ENCODE results near the gene GDF15.

GDF15 gene

GRCh38 chr19:18419699-18420460 is 33.9 kb downstream of the GDF15 start:
- no peak for DNase-seq

GRCh38 chr19:18420930-18421329 is 35.0 kb downstream of the GDF15 start:
- DNase-seq, result no peak

DNA sequence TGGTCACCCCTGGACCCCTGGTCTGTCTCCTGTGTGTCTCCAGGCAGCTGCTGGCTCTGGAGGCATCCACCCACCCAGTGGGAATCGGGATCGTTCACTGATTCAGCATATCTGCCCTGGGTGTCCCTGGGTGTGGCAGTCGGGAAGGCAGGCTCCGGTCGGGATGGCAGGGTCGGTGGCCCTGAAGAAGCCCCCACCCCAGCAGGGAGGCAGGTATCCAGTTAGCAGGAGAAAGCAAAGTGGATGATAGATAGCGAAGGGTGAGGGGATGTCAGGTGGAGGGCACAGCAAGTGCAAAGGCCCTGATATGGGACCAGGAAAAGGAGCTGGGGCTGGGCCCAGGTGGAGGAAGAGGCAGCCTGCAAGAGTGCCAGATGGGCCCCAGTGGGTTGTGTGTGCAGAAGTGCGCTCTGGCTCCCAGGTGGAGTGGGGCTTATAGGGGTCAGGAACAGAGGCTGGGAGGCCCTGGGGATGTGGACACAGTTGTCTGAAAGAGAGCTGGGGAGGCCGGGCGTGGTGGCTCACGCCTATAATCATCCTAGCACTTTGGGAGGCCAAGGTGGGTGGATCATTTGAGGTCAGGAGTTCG is 35.5 kb downstream of the GDF15 start:
- DNase-seq, result no peak

- no peak for DNase-seq
Observed at GRCh38 chr19:18422530-18423191, 36.7 kb downstream of the GDF15 start.

- no peak for DNase-seq
Observed at GRCh38 chr19:18423258-18424020, 37.5 kb downstream of the GDF15 start.

DNA sequence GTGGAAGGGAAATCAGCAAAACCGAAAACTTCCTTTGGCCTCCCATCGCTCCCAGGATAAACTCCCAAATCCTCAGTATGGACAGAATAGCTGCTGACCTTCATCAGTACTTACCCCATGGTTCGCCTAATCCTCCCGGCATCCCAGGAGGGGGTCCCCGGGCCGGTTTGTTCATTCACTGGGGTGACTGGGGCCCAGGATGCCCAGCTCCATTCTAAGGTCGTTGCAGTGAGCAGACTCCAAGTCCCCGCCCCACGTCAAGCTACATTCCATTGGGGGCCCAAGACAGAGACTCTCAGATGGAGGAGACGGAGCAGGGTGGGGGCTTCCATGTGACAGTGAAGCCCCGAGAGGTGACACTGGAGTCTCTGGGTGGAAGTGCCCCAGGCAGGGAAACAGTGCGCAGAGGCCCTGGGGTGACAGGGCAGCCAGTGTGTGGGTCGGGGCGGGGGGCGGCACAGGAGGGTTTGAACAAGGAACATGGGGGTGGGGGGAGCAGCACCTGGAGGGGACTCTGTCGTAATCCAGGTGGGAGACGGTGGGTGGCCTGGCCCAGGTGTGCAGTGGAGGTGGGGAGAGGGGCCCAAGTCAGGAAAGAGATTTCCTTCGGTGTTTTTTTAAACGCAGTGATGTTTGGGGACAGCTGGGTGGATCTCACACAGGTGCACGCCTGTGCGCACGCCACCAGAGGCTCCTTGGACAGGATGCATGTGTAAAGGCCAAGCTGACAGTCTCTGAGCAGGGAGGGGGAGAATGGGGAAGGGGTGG is 38.3 kb downstream of the GDF15 start:
- no peak for DNase-seq

- no peak for DNase-seq
Observed at GRCh38 chr19:18424890-18425514, 39.0 kb downstream of the GDF15 start.

DNA sequence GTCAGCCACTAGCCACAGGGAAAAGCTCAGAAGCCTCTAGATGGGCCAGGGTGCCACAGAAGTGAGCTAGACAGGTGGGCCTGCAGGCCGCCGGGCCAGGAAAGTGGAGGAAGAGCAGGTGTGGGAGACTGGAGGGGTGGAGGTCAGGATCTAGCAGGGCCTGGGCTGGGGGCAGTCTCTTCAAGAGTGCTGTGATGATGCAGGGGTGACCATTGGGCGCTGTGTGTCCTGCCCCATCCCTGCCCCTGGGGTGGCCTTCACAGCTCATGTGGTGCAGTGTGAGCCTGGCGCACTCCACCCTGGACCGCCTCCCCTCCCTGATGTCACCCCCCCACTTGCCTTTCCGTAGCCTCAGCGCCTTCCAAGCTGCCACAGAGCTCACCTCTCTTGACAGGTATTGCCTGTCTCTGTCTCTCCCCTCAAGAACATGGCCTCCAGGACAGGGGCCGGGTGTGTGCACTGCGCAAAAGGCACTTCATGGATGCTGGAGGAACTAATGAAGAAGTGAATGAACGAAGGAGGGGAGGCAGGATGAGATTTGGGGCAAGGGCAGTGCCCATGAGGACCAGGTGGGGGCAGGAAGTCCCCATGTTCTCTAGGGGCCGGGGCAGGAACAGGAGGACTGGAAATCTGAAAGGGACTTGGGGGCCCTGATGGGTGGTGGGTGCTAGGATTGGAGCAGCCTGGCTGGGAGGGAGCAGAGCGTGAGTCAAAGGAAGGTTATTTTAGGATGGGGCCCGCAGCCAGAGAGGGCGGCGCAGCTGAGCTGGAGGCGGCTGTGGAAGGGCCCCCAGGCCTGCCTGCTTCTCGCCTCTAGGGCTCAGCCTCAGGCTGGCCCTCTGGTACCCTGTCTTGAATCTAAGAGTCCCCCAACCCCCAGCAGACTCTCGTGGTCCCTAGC is 39.8 kb downstream of the GDF15 start:
- no peak for DNase-seq

DNA sequence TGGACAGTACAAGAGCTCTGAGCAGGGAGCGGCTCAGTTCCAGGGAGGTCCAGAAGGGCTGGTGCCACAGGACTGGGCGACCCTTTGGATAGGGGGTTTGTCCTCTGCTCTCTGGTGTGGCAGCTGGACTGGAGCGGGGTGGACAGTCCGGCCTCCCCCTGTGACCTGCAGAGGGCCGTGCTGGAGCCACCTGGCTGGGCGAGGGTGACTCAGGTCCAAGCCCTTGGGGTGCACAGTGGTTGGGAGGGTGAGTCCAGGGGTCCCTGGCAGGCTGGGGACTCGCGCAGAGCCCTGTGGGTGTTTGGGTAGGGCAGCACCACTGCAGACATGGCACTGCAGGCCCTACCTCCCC is 40.4 kb downstream of the GDF15 start:
- no peak for DNase-seq

- no peak for DNase-seq
Observed at GRCh38 chr19:18427080-18427742, 41.3 kb downstream of the GDF15 start.

DNA sequence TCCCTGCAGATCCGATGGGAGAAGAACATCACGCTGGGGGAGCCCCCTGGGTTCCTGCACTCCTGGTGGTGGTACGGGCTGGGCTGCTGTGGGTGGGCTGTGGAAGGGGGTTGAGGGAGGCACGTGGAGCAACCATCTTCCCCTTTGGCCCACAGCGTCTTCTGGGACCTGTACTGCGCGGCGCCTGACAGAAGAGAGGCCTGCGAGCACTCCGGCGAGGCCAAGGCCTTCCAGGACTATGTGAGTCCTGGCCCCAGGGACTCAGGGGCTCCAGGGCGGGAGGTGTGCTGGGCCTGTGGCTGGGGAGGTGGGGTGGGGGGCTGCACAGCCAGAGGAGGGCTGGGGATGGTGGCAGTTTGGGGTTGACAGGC is 41.8 kb downstream of the GDF15 start:
- DNase-seq, result no peak

GRCh38 chr19:18428173-18428786 is 42.3 kb downstream of the GDF15 start:
- DNase-seq, result no peak

DNA sequence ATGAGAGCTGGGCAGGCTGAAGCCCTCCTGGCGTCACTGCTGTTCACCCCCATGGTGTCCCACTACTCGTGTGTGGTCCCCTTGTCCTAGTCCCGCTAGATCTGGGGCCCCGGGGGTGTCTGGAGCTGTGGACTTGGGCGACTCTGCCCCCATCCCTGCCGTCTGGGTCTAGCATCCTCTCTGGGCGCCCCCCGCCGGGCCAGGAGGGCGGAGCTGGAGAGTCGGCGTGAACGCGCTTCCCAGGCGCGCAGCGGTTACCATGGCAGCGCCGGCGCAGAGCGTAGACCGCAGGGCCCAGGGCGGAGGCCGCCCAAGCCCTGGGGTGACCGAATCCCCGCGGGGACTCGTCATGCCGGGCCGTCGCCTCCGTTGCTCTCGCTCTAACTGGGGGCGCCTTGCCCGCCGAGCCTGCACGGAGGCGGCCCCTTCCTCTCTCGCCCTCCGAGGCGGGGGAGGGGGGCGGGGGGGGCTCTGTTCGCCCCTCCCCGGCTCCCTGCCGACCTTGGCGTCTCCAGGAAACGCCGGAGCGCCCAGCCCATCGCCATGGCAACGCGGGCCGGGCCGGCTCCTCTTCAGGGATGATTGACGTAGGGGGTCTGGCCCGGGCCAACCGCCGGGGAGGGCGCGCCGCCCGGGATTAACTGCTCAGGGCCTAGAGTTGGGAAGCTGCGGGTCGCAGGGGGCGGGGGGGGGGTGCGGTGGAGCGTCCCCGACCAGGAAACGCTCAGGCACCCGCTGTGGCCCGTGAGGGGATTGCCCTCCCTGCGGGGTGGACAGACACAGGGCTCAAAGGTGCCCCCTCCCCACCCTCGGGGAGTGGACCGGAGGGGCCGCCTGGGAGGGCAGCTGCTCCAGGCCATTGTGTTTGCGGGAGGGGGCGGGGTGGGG is 43.1 kb downstream of the GDF15 start:
- no peak for DNase-seq

DNA sequence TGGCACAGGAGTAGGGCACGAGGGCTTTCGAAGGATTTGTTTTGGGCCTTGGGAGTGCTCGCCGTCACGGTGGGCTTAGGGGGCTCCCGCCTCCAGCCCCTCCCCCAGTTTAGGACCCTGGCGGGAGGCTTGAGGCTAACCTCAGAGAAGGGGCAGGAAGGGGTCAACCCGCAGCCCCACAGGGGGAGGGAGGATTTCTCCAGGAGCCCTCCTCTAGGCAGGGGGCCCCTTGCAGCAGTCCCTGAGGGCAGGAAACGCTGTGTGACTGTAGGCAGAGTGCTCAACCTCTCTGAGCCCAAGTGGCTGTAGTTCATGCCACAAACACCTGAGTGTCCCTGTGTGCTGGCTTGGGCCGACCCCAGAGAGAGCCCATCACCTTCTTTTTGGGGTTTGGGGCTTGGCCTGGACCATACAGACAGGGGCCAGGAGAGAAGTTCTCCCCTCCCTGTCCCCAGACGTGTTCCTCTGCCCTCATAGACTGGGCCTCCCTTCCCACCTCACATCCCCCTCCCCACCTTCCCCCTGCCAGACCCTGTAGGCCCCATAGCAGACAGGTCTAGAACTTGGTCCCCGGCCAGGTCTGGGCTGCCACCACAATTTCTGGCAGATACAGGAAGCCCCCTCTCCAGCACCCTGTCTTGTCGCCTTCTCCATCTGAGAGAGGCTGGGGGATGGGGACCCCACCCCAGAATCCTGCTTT is 43.9 kb downstream of the GDF15 start:
- DNase-seq, result no peak

- DNase-seq, result no peak
Observed at GRCh38 chr19:18430417-18431144, 44.6 kb downstream of the GDF15 start.

DNA sequence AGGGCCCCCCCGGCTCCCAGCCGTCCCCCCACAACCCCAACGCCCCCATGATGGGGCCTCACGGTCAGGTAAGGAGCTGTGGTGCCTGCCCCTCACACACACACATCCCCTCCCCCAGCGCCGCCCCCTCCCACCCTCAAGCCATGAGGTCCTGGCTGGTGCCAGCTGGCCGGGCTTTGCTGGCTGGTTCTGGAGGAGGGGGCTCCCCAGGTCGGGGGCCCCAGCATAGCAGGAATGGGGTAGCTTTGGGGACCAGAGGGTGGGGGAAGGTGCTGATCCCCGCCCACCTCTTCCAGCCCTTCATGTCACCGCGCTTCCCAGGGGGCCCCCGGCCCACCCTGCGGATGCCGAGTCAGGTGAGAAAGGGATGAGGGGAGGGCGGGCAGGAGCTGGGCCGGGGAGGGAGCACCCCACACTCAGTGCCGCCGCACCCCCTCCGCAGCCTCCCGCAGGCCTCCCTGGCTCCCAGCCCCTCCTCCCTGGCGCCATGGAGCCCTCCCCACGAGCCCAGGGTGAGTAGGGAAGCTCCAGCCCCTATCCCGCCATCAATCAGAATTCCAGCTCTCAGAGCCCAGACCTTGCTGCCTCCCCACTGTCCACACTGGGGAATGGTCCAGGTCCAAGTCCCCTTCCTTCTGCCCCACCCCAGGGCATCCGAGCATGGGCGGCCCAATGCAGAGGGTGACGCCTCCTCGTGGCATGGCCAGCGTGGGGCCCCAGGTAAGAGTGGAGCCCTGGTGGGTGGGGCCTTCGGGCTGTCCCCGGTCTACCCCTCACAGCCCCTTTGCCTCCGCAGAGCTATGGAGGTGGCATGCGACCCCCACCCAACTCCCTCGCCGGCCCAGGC is 45.6 kb downstream of the GDF15 start:
- DNase-seq, result no peak
